DOHH2 (cell line): ENCODE data around the gene SSMEM1.

Experiments used
- EZH2phosphoT487 ChIP-seq: fragments of 200-600 bp; sonication (generic); IDR thresholded peaks from 2 replicates; pipeline ENCODE4 v1.6.1; 2017; ENCODE audit warnings: borderline replicate concordance, mild to moderate bottlenecking, antibody characterized with exemption, low read length, moderate library complexity, mixed read lengths
- TF ChIP-seq, protein P1 (sequence below): fragments of 200-600 bp; sonication (generic); IDR thresholded peaks from one replicate; pipeline ENCODE4 v1.5.1; 2014; ENCODE audit warnings: antibody characterized with exemption, mild to moderate bottlenecking, low read depth, low read length; ENCODE audit not compliant: poor library complexity, severe bottlenecking

DNA sequence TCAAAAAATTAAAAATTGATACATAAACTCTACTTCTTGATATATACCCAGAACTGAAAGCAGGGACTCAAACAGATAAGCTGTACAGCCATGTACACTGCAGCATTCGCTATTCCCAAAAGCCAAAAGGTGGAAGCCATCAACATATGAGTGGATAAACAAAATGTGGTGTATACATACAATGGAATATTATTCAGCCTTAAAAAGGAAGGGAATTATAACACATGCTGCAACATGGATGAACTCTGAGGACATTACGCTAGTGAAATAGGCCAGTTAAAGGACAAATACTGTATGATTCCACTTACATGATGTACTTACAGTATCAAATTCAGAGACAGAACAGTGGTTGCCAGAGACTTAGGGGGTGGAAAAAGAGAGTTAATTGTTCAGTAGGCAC, 10.6 kb upstream of the SSMEM1 start:
- TF ChIP-seq, protein P1, sequence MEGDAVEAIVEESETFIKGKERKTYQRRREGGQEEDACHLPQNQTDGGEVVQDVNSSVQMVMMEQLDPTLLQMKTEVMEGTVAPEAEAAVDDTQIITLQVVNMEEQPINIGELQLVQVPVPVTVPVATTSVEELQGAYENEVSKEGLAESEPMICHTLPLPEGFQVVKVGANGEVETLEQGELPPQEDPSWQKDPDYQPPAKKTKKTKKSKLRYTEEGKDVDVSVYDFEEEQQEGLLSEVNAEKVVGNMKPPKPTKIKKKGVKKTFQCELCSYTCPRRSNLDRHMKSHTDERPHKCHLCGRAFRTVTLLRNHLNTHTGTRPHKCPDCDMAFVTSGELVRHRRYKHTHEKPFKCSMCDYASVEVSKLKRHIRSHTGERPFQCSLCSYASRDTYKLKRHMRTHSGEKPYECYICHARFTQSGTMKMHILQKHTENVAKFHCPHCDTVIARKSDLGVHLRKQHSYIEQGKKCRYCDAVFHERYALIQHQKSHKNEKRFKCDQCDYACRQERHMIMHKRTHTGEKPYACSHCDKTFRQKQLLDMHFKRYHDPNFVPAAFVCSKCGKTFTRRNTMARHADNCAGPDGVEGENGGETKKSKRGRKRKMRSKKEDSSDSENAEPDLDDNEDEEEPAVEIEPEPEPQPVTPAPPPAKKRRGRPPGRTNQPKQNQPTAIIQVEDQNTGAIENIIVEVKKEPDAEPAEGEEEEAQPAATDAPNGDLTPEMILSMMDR: no peak
- TF ChIP-seq EZH2phosphoT487: no peak
